ENCODE measurements around the gene SMAD6. TPM values are rescaled to one million over a fixed set of nuclear protein-coding genes. Genes with fewer than 3 reads are reported as not detected.
"Not testable (repeated sequence)": the region's sequence is repeated elsewhere in the genome, so short reads cannot be mapped to it uniquely, and the experiment has no call there.

The SMAD6 gene
- total and polyA plus RNA-seq, 2 of the 4 experiments (the other 2 are of a cell fraction), result 4.8 to 8.5 TPM

GRCh38 chr15:66685638-66686150, 16.3 kb upstream of the SMAD6 start:
- no peak overlapping the region for H2AK5ac ChIP-seq (ENCODE audit: low read depth, low read length)
- POLR2A ChIA-PET (ENCODE audit: unreplicated experiment), result no interaction called here
- no peak overlapping the region for H3K14ac ChIP-seq (replicated peaks; ENCODE audit: low read depth, low read length)
- TF ChIP-seq USF2 (IDR thresholded peaks at IDR 0.05; ENCODE audit: low read depth, low read length) (no peak), NFE2L2 (IDR thresholded peaks at IDR 0.05; ENCODE audit: low read depth, low read length) (no peak), RAD21 (IDR thresholded peaks at IDR 0.05; ENCODE audit: low read length) (peak; percentile 16; the same call in 1 of the 2 replicates), CTCF (conservative IDR thresholded peaks at IDR 0.05; ENCODE audit: low read depth, low read length) (peak; percentile 37)
- H4K8ac ChIP-seq (ENCODE audit: low read depth in 2 of 2, low read length in 2 of 2), result no peak overlapping the region
- no peaks in the 10 kb centered on the region for H3K36me3 ChIP-seq (ENCODE audit: control insufficient read depth, insufficient read depth, low read length)
- no peaks in the 10 kb centered on the region for H3K9me1 ChIP-seq (ENCODE audit: insufficient read depth, low read length)
- no peak overlapping the region for H3K23ac ChIP-seq (ENCODE audit: low read depth, low read length)
- H2BK20ac ChIP-seq (ENCODE audit: low read depth, low read length), result no peak overlapping the region
- H2BK120ac ChIP-seq (ENCODE audit: low read depth, low read length), result no peak overlapping the region
- no peaks in the 10 kb centered on the region for H3K27me3 ChIP-seq (ENCODE audit: control insufficient read depth, insufficient read depth, low read length)
- H4K20me1 ChIP-seq (ENCODE audit: insufficient read depth, low read length), result no peaks in the 10 kb centered on the region
- intact Hi-C loops (cut with micrococcal nuclease) (no loop called here), dilution Hi-C loops (cut with HindIII; ENCODE audit: low sequenced_read_pairs, unreplicated experiment) (no loop called here), in situ Hi-C loops (cut with MboI; ENCODE audit: low sequenced_read_pairs) (no loop called here)
- no peak overlapping the region for H2AK9ac ChIP-seq (replicated peaks; ENCODE audit: low read depth, low read length, poor library complexity)
- no peak overlapping the region for H3K27ac ChIP-seq (ENCODE audit: insufficient read depth, low read length)
- H3K9ac ChIP-seq (ENCODE audit: low read depth, low read length), result no peak overlapping the region
- no peak overlapping the region for H2BK15ac ChIP-seq (ENCODE audit: low read depth, low read length)
- no peaks in the 10 kb centered on the region for H3K79me1 ChIP-seq (ENCODE audit: low read depth in 1 of 2, low read length in 2 of 2)
- H3K4ac ChIP-seq (ENCODE audit: low read depth, low read length), result no peak overlapping the region
- no peak overlapping the region for H3K4me3 ChIP-seq (ENCODE audit: insufficient read depth, low read depth, low read length)
- ATAC-seq (ENCODE audit: low read depth) (no peak), DNase-seq (no peak)
- no peak overlapping the region for H4K91ac ChIP-seq (ENCODE audit: insufficient read depth, low read depth, low read length)
- peaks cover 8% of the 10 kb centered on the region for H3K9me3 ChIP-seq (ENCODE audit: control insufficient read depth, insufficient read depth, low read length)
- H2AFZ ChIP-seq (replicated peaks; ENCODE audit: low read length, poor library complexity), result no peak overlapping the region
- H3K18ac ChIP-seq (ENCODE audit: low read depth, low read length), result no peak overlapping the region
- H4K5ac ChIP-seq (ENCODE audit: low read depth, low read length), result no peak overlapping the region
- H3K56ac ChIP-seq (ENCODE audit: extremely low read depth, insufficient read depth, low read length), result no peak overlapping the region
- no TSS peak for BruUV-seq (replicated peaks)
- H2BK5ac ChIP-seq (ENCODE audit: low read depth, low read length, poor library complexity, severe bottlenecking), result no peak overlapping the region
- CTCF ChIA-PET, result interaction anchor here (0.6 to 1.0 kb wide), 3 partner anchors 40 to 166 kb away, joined by 3 to 6 read pairs (median 5); no protein-coding TSS in a partner anchor
- no peak overlapping the region for H3K4me2 ChIP-seq (ENCODE audit: low read depth, low read length)
- H3K4me1 ChIP-seq (ENCODE audit: control insufficient read depth, insufficient read depth, low read length), result no peaks in the 10 kb centered on the region
- no CpG with 5 or more reads among the region's 5 CpGs for WGBS, 2 experiments (ENCODE audit: extremely low coverage in 2 of 2, insufficient read length in 1 of 2)

GRCh38 chr15:66690912-66691311, 11.1 kb upstream of the SMAD6 start:
- H2AK5ac ChIP-seq (ENCODE audit: low read depth, low read length); H3K4ac ChIP-seq (ENCODE audit: low read depth, low read length); H3K14ac ChIP-seq (replicated peaks; ENCODE audit: low read depth, low read length); H2BK120ac ChIP-seq (ENCODE audit: low read depth, low read length); BruUV-seq (replicated peaks); H3K27ac ChIP-seq (ENCODE audit: insufficient read depth, low read length); H4K8ac ChIP-seq (ENCODE audit: low read depth in 2 of 2, low read length in 2 of 2); ATAC-seq (ENCODE audit: low read depth); H4K20me1 ChIP-seq (ENCODE audit: insufficient read depth, low read length); H3K9me1 ChIP-seq (ENCODE audit: insufficient read depth, low read length); in situ Hi-C loops (cut with MboI; ENCODE audit: low sequenced_read_pairs); H3K27me3 ChIP-seq (ENCODE audit: control insufficient read depth, insufficient read depth, low read length); H3K9me3 ChIP-seq (ENCODE audit: control insufficient read depth, insufficient read depth, low read length); H3K23ac ChIP-seq (ENCODE audit: low read depth, low read length); H4K91ac ChIP-seq (ENCODE audit: insufficient read depth, low read depth, low read length); intact Hi-C loops (cut with micrococcal nuclease); H3K4me1 ChIP-seq (ENCODE audit: control insufficient read depth, insufficient read depth, low read length); H3K4me2 ChIP-seq (ENCODE audit: low read depth, low read length); DNase-seq; H3K9ac ChIP-seq (ENCODE audit: low read depth, low read length); H3K18ac ChIP-seq (ENCODE audit: low read depth, low read length); H2BK5ac ChIP-seq (ENCODE audit: low read depth, low read length, poor library complexity, severe bottlenecking); H3K4me3 ChIP-seq (ENCODE audit: insufficient read depth, low read depth, low read length); H3K56ac ChIP-seq (ENCODE audit: extremely low read depth, insufficient read depth, low read length); H4K5ac ChIP-seq (ENCODE audit: low read depth, low read length); CTCF ChIA-PET; H2AFZ ChIP-seq (replicated peaks; ENCODE audit: low read length, poor library complexity); H3K36me3 ChIP-seq (ENCODE audit: control insufficient read depth, insufficient read depth, low read length); H2BK15ac ChIP-seq (ENCODE audit: low read depth, low read length); H3K79me1 ChIP-seq (ENCODE audit: low read depth in 1 of 2, low read length in 2 of 2); H2BK20ac ChIP-seq (ENCODE audit: low read depth, low read length); POLR2A ChIA-PET (ENCODE audit: unreplicated experiment); H2AK9ac ChIP-seq (replicated peaks; ENCODE audit: low read depth, low read length, poor library complexity); dilution Hi-C loops (cut with HindIII; ENCODE audit: low sequenced_read_pairs, unreplicated experiment): not testable (repeated sequence)
- WGBS, 2 experiments (ENCODE audit: extremely low coverage in 2 of 2, insufficient read length in 1 of 2), result no CpG with 5 or more reads among the region's 7 CpGs

All from IMR-90 (cell line).